MG63 (cell line): ENCODE results near the gene FTSJ1. TPM values are rescaled to one million over a fixed set of nuclear protein-coding genes. Genes with fewer than 3 reads are reported as not detected.

Experiments used
- DNase-seq: peaks from one replicate; pipeline ENCODE4 v3.0.0-alpha.2; 2020
- H3K27me3 ChIP-seq: fragments of 250-450 bp; sonication (Bioruptor Pico); 2 replicates; pipeline ENCODE4 v1.5.1; 2020; ENCODE audit warnings: mild to moderate bottlenecking, moderate library complexity
- H3K36me3 ChIP-seq: fragments of 250-450 bp; sonication (Bioruptor Pico); 2 replicates; pipeline ENCODE4 v1.5.1; 2020; ENCODE audit warnings: mild to moderate bottlenecking, moderate library complexity
- H3K4me3 ChIP-seq: fragments of 250-450 bp; sonication (Bioruptor Pico); 2 replicates; pipeline ENCODE4 v1.5.1; 2020; ENCODE audit warnings: mild to moderate bottlenecking, moderate library complexity
- H3K9me3 ChIP-seq: fragments of 250-450 bp; sonication (Bioruptor Pico); 2 replicates; pipeline ENCODE4 v1.5.1; 2020; ENCODE audit warnings: mild to moderate bottlenecking, moderate library complexity
- total RNA-seq: library from RNA; depleted of rRNA; stranded (reverse); fragments of >200 nt; shearing (Covaris generic); gene quantifications from 2 replicates; pipeline ENCODE4 v1.2.3, GENCODE V29; 2014; ENCODE audit warnings: low replicate concordance

The FTSJ1 gene
- total RNA-seq, 1 experiment from 2014 or later = 55.3 TPM

GRCh38 chrX:48480583-48480982 is 4.6 kb downstream of the FTSJ1 start:
- DNase-seq = no peak
- Histone ChIP-seq H3K36me3 (peaks cover 5% of the 10 kb centered on the region), H3K4me3 (no peak overlapping the region), H3K27me3 (no peaks in the 10 kb centered on the region), H3K9me3 (no peaks in the 10 kb centered on the region)

GRCh38 chrX:48482526-48482925 is 6.5 kb downstream of the FTSJ1 start:
- Histone ChIP-seq H3K9me3 (no peaks in the 10 kb centered on the region), H3K4me3 (no peak overlapping the region), H3K36me3 (peaks cover 5% of the 10 kb centered on the region), H3K27me3 (no peaks in the 10 kb centered on the region)
- no peak for DNase-seq

- H3K27me3 ChIP-seq = no peaks in the 10 kb centered on the region
- H3K36me3 ChIP-seq = peaks cover 5% of the 10 kb centered on the region
- H3K4me3 ChIP-seq = no peak overlapping the region
- DNase-seq = no peak
- no peaks in the 10 kb centered on the region for H3K9me3 ChIP-seq
Observed at GRCh38 chrX:48487362-48487798, 11.4 kb downstream of the FTSJ1 start.

- no peak for DNase-seq
Observed at GRCh38 chrX:48488034-48488433, 12.0 kb downstream of the FTSJ1 start.

GRCh38 chrX:48489296-48489695 is 13.3 kb downstream of the FTSJ1 start:
- no peak for DNase-seq
- Histone ChIP-seq H3K36me3 (no peaks in the 10 kb centered on the region), H3K27me3 (no peaks in the 10 kb centered on the region), H3K4me3 (no peak overlapping the region), H3K9me3 (no peaks in the 10 kb centered on the region)

More at GRCh38 chrX:48488034-48488433, 12.0 kb downstream of the FTSJ1 start:
- Histone ChIP-seq H3K36me3 (peaks cover 2% of the 10 kb centered on the region), H3K9me3 (no peaks in the 10 kb centered on the region), H3K4me3 (no peak overlapping the region), H3K27me3 (no peaks in the 10 kb centered on the region)

GRCh38 chrX:48489892-48490291 is 13.9 kb downstream of the FTSJ1 start:
- Histone ChIP-seq H3K36me3 (no peaks in the 10 kb centered on the region), H3K27me3 (no peaks in the 10 kb centered on the region), H3K9me3 (no peaks in the 10 kb centered on the region), H3K4me3 (no peak overlapping the region)
- no peak for DNase-seq

- no peak for DNase-seq
- no peaks in the 10 kb centered on the region for H3K36me3 ChIP-seq
- no peaks in the 10 kb centered on the region for H3K27me3 ChIP-seq
- H3K4me3 ChIP-seq = no peak overlapping the region
- H3K9me3 ChIP-seq = no peaks in the 10 kb centered on the region
Observed at GRCh38 chrX:48490661-48491060, 14.7 kb downstream of the FTSJ1 start.

GRCh38 chrX:48491809-48492208 is 15.8 kb downstream of the FTSJ1 start:
- Histone ChIP-seq H3K4me3 (no peak overlapping the region), H3K9me3 (no peaks in the 10 kb centered on the region), H3K27me3 (no peaks in the 10 kb centered on the region), H3K36me3 (no peaks in the 10 kb centered on the region)
- DNase-seq = no peak

GRCh38 chrX:48492293-48492910 is 16.4 kb downstream of the FTSJ1 start:
- Histone ChIP-seq H3K9me3 (no peaks in the 10 kb centered on the region), H3K27me3 (no peaks in the 10 kb centered on the region), H3K36me3 (no peaks in the 10 kb centered on the region), H3K4me3 (no peak overlapping the region)
- peak; percentile 51 for DNase-seq

GRCh38 chrX:48493890-48494364 is 17.9 kb downstream of the FTSJ1 start:
- DNase-seq = no peak
- H3K9me3 ChIP-seq = no peaks in the 10 kb centered on the region
- no peaks in the 10 kb centered on the region for H3K27me3 ChIP-seq
- no peaks in the 10 kb centered on the region for H3K36me3 ChIP-seq
- H3K4me3 ChIP-seq = no peak overlapping the region

- Histone ChIP-seq H3K9me3 (no peaks in the 10 kb centered on the region), H3K27me3 (no peaks in the 10 kb centered on the region), H3K36me3 (no peaks in the 10 kb centered on the region), H3K4me3 (no peak overlapping the region)
- DNase-seq = no peak
Observed at GRCh38 chrX:48496660-48497059, 20.7 kb downstream of the FTSJ1 start.

- Histone ChIP-seq H3K27me3 (no peaks in the 10 kb centered on the region), H3K36me3 (no peaks in the 10 kb centered on the region), H3K4me3 (no peak overlapping the region), H3K9me3 (no peaks in the 10 kb centered on the region)
- no peak for DNase-seq
Observed at GRCh38 chrX:48497871-48498270, 21.9 kb downstream of the FTSJ1 start.

GRCh38 chrX:48498374-48498809 is 22.4 kb downstream of the FTSJ1 start:
- no peaks in the 10 kb centered on the region for H3K9me3 ChIP-seq
- H3K4me3 ChIP-seq = no peak overlapping the region
- H3K27me3 ChIP-seq = no peaks in the 10 kb centered on the region
- H3K36me3 ChIP-seq = no peaks in the 10 kb centered on the region
- peak; percentile 81 for DNase-seq

- Histone ChIP-seq H3K4me3 (no peak overlapping the region), H3K36me3 (no peaks in the 10 kb centered on the region), H3K9me3 (no peaks in the 10 kb centered on the region), H3K27me3 (no peaks in the 10 kb centered on the region)
- no peak for DNase-seq
Observed at GRCh38 chrX:48504261-48504660, 28.3 kb downstream of the FTSJ1 start.

GRCh38 chrX:48505481-48505880 is 29.5 kb downstream of the FTSJ1 start:
- DNase-seq = no peak
- Histone ChIP-seq H3K4me3 (no peak overlapping the region), H3K9me3 (no peaks in the 10 kb centered on the region), H3K36me3 (no peaks in the 10 kb centered on the region), H3K27me3 (no peaks in the 10 kb centered on the region)

GRCh38 chrX:48507246-48507645 is 31.2 kb downstream of the FTSJ1 start:
- H3K4me3 ChIP-seq = no peak overlapping the region
- H3K9me3 ChIP-seq = no peaks in the 10 kb centered on the region
- H3K36me3 ChIP-seq = no peaks in the 10 kb centered on the region
- H3K27me3 ChIP-seq = no peaks in the 10 kb centered on the region
- DNase-seq = no peak

GRCh38 chrX:48508400-48509244 is 32.6 kb downstream of the FTSJ1 start, which contains the start of gene PORCN:
TSS of gene PORCN (plus strand) at chrX:48508992. CDS start at chrX:48509821, 829 bp downstream.
- no peaks in the 10 kb centered on the region for H3K27me3 ChIP-seq
- peak within 1 kb of the TSS; percentile 59 for H3K4me3 ChIP-seq
- H3K9me3 ChIP-seq = no peaks in the 10 kb centered on the region
- peak; percentile 76 for DNase-seq
- H3K36me3 ChIP-seq = no peaks in the 10 kb centered on the region

- Histone ChIP-seq H3K27me3 (no peaks in the 10 kb centered on the region), H3K36me3 (no peaks in the 10 kb centered on the region), H3K4me3 (peak overlapping the region; percentile 59), H3K9me3 (no peaks in the 10 kb centered on the region)
- DNase-seq = no peak
Observed at GRCh38 chrX:48509245-48509590, 33.2 kb downstream of the FTSJ1 start.
